A549 (cell line): ENCODE measurements around the gene TBL1XR1.

Experiments used
- CTCF ChIP-seq: fragments of >200 bp; sonication (Bioruptor Twin); formaldehyde crosslinking; IDR thresholded peaks from 3 replicates; pipeline ENCODE4 v1.5.1; 2016
- JUN ChIP-seq, 2 experiments: fragments of >200 bp; sonication (Bioruptor Twin); formaldehyde crosslinking; IDR thresholded peaks; 2 replicates in 1 of 2; 3 replicates in 1 of 2; pipeline ENCODE4 v1.6.1; 2016 to 2017
- KDM1A ChIP-seq: fragments of 200-600 bp; sonication (generic); IDR thresholded peaks from 2 replicates; pipeline ENCODE4 v1.6.1; 2016; ENCODE audit warnings: low read depth, mild to moderate bottlenecking
- MAFK ChIP-seq: fragments of 450-650 bp; IDR thresholded peaks from 2 replicates; pipeline ENCODE4 v1.6.1; 2014; ENCODE audit not compliant: partially characterized antibody
- MAZ ChIP-seq: fragments of 150-350 bp; IDR thresholded peaks from 2 replicates; pipeline ENCODE4 v1.6.1; 2014; ENCODE audit warnings: antibody characterized with exemption, low read depth, low read length, borderline replicate concordance
- NR3C1 ChIP-seq: fragments of >200 bp; sonication (Bioruptor Twin); formaldehyde crosslinking; IDR thresholded peaks from 3 replicates; pipeline ENCODE4 v1.6.1; 2017
- POLR2A ChIP-seq: IDR thresholded peaks from 2 replicates; pipeline ENCODE4 v1.6.1; 2012; ENCODE audit warnings: mild to moderate bottlenecking, low read length
- RAD21 ChIP-seq, 2 experiments: fragments of >200 bp in 1 of 2; sonication (Bioruptor Twin) in 1 of 2; formaldehyde crosslinking in 1 of 2; IDR thresholded peaks in 1 of 2; conservative IDR thresholded peaks in 1 of 2; 2 replicates in 1 of 2; 3 replicates in 1 of 2; pipeline ENCODE4 v1.6.1; 2012 to 2018; ENCODE audit warnings: inconsistent platforms in 1 of 2
- RCOR1 ChIP-seq: fragments of 150-350 bp; IDR thresholded peaks from 2 replicates; pipeline ENCODE4 v1.6.1; 2014; ENCODE audit warnings: antibody characterized with exemption, low read length, low read depth
- RNF2 ChIP-seq: fragments of 200-600 bp; sonication (generic); IDR thresholded peaks from 2 replicates; pipeline ENCODE4 v1.6.1; 2016; ENCODE audit warnings: low read depth, mild to moderate bottlenecking, antibody characterized with exemption, moderate library complexity, borderline replicate concordance
- ZFP36 ChIP-seq: fragments of 450-650 bp; IDR thresholded peaks from 2 replicates; pipeline ENCODE4 v1.6.1; 2014; ENCODE audit warnings: borderline replicate concordance; ENCODE audit not compliant: partially characterized antibody
- TF ChIP-seq, protein P1 (sequence below): fragments of 450-650 bp; IDR thresholded peaks from 2 replicates; pipeline ENCODE4 v1.6.1; 2014; ENCODE audit warnings: antibody characterized with exemption

DNA sequence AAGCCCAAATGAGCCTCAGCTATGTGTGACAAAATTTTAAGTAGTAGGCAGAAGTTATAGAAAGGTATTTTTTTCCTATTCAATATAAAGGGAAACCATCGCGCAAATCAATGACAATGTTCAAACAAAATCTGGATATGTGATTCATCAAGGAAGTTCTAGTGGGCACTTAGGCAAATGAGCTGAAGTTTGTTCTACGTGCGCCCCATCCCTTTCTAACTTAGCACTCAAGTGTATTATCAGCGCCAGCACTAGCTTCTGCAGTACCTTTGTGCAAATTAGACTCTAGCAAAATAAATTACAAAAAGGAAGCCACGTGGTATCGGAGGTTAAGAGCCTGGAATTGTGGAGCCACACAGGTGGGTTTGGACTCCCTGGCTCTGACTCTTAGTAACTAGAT is 91.1 kb downstream of the TBL1XR1 start:
- no peak for TF ChIP-seq POLR2A
- TF ChIP-seq RNF2, result no peak
- TF ChIP-seq CTCF, result no peak
- TF ChIP-seq RAD21 (conservative IDR thresholded peaks at IDR 0.05 in 1 of 2, IDR thresholded peaks at IDR 0.05 in 1 of 2), result no peak
- TF ChIP-seq MAFK, result no peak
- TF ChIP-seq ZFP36, result no peak
- no peak for TF ChIP-seq KDM1A
- TF ChIP-seq MAZ, result no peak
- no peak for TF ChIP-seq RCOR1
- TF ChIP-seq, protein P1, sequence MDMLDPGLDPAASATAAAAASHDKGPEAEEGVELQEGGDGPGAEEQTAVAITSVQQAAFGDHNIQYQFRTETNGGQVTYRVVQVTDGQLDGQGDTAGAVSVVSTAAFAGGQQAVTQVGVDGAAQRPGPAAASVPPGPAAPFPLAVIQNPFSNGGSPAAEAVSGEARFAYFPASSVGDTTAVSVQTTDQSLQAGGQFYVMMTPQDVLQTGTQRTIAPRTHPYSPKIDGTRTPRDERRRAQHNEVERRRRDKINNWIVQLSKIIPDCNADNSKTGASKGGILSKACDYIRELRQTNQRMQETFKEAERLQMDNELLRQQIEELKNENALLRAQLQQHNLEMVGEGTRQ, result no peak
- no peak for TF ChIP-seq NR3C1
- no peak for TF ChIP-seq JUN (IDR thresholded peaks at IDR 0.05)
